ENCODE data around the gene IQCF2.
"Not testable (repeated sequence)": the region's sequence is repeated elsewhere in the genome, so short reads cannot be mapped to it uniquely, and the experiment has no call there.

Gene IQCF2

DNA sequence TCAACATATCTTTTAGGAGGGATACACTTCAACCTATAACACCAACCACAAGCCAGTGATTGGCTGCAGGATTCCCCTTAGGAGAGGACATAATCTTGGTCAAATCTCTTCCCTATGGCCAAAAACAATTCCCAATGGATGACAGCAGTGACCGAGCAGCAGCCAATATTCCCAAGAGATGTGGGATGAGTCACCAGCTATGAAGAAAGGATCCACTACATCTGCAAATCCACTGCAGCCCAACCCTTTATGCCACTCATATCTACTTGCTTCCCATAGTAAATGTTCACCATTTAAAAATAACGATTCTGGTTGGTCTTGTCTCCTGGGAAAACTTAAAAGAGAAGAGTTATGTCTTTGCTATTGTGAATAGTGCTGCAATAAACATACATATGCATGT, 18.5 kb downstream of the IQCF2 start:
- DNase-seq, result no peak

DNA sequence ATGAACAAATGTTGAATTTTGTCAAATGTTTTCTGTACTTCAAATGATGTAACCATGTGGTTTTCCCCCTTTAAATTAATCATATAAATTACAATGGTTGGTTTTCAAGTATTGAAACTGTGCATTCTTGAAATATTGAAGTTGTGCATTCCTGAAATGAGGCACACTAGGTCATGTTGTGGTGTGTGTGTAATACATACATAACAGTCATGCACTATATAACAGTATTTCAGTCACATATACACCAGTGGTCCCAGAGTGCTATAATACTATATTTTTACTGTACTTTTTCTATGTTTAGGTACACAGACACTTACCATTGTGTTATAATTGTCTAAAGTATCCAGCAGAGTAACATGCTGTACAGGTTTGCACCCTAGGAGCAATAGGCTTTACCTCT, 25.0 kb downstream of the IQCF2 start:
- DNase-seq, result no peak

DNA sequence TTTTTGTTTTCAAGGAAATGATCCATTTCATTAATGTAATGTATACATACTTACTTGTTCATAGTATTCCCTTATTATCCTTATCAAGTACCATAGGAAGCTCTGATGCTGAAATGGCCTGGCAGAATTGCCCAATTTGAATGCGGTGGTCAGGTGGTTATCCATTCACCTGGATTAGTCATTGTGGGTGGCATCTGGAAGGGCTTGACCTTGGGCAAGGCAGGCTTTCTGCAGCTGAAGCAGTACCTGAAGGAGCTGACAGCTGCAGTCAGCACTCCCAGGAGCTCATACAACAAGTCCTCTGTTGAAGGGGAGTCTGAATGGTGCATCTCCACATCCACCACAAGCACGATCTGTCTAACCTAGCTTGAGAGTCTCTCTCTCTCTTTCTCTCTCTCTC, 26.2 kb downstream of the IQCF2 start:
- no peak for DNase-seq

DNA sequence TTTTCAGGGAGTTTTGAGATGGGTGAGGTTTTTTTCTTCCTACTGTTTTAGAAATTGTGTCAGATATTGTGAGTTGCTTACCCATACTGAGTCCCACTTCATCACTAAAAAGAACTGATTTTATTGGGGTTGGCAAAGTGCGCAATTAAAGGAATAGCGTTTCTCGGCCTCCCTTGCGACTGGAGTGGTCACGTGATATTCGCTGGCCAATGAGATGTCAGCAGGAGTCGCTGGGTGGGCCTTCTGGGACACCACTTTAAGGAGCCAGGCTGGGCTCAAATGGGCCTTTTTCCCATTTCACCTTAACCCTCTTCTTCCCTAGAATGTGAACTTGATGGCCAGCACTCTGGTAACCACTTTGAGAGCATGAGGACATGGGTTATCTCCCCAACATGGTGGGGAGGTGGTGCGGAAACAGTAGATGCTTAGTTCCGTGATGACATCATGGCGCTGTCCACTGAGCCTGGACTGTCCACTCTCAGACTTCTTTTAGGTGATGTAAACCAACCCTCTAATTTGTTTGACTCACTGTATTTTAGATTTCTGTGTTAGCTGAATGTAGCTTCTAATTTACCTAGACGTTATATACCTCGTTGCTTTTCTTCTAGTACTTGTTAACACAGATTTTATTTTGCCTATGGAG, 27.2 kb downstream of the IQCF2 start:
- DNase-seq, result no peak

DNA sequence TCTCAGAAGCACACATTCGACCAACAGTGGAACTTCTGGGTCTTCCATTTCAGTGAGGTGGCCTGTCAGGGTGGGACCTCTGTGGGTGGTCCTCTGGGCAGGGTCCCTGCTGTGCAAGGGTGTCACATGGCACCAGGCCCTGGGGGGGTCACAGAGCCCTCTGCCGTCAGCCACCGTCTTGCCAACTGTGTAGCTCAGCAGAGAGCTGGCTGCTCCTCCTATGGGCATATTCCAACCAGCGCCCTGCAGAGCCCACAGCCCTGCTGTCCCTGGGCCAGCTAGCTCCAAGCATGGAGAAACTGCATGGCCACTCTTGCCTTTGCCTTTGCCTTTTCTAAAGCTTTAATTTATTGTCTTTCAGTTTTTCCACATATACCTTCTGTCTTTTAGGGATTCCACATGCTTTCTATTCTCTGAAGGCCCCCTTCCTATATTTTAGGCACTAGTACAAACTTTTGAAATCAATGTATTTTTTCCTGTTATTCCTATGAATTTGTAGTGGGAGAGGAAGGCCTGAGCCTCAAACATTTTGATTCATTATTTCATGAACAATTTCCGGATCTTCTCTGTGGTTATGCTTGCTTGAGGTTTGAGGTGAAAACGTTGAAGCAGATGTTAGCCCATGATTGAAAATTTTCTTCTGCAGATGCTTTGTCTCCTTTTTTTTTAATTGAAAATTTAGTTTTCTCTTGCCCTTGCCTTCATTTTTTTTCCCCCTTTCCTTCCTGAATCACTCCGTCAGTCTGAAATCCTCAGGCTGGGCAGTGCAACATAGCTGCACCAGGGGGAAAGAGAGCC, 30.0 kb downstream of the IQCF2 start:
- no peak for DNase-seq

DNA sequence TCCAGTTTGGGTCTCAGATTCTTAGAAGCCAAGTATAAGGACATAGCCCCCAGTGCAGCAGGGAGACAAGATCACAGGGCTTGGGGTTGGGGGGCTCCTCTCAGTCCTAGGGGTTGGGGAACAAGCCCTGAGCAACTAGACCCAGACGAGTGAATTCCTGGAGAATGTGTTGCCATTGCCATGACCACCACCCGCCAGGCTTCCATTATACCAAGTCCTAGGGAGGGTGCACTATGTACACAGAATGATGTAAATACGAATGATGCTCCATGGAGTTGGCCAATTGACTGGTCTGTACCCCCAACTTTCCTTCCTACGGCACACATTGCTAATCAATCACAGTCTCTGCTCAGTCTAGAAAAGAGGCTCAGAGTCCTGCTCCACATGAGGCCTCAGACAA, 33.0 kb downstream of the IQCF2 start:
- no peak for DNase-seq

DNA sequence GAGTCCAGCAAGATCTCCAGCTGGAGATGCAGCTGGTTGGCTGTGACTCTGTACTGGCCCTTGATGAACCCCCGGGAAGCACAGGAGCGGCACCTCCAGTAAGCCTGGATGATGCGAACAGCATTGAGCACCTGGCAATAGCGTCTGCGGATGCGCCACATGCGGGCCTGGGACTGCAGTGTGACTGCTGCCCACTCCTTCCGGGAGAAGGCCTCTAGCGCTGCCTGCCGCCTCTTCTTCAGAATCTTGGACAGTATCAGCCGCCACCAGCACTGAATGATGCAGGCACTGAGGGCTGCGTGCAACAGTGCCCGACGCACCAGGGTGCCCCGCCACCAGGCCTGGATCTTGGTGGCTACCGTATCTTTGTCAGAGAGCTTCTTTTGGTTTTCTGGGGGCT, 33.5 kb downstream of the IQCF2 start:
- no peak for DNase-seq

DNA sequence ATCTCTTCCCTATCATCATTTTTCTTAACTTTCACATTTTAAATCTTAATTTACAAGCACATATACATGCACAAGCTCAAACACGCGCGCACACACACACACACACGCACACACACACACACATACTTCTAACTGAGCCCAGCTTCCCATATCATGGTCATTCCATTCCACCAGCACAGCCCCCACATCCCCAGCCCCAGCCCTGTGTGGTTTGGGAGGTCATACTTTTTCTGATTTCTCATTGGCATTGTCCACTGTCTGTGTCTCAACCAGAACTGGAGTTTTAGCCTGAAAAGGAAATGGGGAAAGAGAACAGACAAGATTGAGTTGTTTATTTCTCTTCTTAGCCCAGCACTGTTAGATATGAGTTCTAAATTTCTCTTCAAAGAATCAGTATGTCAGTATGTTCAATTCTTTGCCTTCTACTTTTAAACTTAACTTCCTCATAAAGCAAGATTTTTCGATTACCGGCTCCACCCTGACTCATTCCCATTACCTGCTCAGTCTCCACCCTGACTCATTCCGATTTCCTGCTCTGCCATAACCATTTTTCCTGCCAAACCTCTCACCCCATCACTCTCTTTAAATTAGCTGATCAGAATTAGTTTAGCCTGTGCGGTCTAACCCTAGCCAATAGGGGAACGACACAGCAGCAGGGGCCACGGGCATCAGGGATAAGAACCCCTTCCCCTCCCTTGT, 35.3 kb downstream of the IQCF2 start:
- DNase-seq, result no peak

DNA sequence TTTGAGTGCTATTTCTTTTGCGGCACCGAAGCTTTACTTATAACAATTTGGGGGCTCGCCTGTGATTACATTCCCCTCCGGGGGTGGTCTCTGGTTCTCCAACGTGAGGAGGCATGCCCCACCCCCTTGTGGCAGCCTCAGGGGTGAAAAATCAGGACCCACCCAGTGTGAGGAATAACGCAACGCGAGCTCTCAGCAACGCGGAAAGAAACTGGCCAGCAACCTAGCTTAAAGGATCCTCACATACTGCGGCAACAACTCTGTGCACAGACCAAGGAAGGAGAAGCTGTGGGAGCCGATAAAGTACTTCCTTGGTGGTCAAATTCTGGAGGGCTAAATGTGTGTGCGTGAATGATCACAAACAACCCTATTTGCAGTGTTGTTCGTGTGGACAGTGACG, 36.0 kb downstream of the IQCF2 start:
- no peak for DNase-seq

DNA sequence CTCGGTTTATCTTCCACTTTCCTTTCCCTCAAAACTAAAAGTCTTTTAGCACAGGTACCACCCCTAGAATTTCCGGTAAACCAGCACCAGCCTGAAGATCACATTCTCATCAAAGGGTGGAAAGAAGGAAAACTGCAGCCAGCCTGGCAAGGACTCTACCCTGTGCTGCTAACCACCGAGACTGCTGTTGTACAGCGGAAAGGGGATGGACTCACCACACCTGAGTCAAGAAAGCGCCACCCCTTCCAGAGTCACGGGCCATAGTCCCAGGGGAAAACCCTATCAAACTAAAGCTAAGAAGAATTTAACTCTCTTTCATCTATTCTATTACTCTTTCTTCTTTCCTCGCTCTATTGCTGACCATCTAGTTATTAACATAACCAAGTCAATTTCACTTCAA, 38.6 kb downstream of the IQCF2 start:
- DNase-seq, result not testable (repeated sequence)

DNA sequence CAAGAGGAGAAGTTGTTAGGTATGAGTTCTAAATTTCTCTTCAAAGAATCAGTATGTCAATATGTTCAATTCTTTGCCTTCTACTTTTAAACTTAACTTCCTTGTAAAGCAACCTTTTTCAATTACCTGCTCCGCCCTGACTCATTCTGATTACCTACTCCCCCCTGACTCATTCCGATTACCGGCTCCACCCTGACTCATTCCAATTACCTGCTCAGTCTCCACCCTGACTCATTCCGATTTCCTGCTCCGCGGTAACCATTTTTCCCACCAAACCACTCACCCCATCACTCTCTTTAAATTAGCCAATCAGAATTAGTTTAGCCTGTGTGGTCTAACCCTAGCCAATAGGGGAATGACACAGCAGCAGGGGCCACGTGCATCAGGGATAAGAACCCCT, 40.9 kb downstream of the IQCF2 start:
- DNase-seq, result not testable (repeated sequence)

DNA sequence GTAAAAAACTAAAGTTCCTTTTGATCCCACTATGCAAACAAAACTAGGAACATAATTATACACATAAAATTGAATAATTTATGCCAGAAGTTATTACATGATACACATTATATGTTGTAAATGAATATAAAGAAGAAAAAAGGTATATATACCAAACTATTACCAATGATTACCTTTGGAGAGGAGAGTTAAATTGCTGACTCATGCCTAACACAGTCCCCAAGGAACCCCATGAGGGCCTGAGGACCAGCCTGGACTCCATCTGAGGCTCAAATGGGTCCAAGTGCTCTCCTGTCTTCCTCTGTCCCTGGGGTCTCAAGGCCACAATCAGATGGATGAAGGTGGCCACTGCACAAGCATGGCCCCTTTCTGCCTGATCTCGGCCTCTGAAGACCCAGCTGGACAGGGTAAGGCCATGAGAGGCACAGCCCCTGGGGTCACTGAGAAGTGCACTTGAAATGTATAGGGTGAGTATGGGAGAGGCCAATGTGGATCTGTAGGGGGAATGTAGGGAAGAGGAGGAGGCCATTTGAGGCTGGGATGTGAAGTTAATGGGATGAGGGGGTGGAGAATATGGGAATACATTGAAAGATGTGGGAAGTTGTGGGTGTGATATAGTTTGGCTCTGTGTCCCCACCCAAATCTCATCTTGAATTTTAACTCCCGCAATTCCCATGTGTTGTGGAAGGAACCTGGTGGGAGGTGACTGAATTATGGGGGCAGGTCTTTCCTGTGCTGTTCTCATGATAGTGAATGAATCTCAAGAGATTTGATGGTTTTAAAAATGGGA, 42.8 kb downstream of the IQCF2 start:
- DNase-seq, result no peak

DNA sequence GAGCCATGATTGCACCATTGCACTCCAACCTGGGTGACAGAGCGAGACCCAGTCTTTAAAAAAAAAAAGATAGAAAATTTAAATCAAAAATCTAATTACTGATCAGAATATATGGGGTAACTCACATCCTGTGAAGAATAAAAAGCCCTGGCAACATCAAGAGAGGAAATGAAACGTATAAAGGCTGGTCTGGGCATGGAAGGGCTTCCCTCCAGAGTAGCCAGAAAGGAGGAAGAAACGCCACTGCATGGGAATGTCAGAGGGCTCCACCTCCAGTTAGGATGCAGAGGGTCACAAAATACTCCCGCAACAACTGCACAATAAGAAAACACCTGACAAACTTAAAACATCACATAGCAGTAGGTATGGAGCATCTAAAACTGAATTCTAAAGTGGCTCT, 46.6 kb downstream of the IQCF2 start:
- no peak for DNase-seq
